ENCODE data around the gene RNF220. TPM values are rescaled to one million over a fixed set of nuclear protein-coding genes. Genes with fewer than 3 reads are reported as not detected.
A peak's percentile ranks its signal among the peaks of the same experiment; 100 is the strongest.

RNF220 gene
- polyA plus RNA-seq, 1 of the 3 experiments (the other 2 are of a cell fraction), result 83.7 TPM

DNA sequence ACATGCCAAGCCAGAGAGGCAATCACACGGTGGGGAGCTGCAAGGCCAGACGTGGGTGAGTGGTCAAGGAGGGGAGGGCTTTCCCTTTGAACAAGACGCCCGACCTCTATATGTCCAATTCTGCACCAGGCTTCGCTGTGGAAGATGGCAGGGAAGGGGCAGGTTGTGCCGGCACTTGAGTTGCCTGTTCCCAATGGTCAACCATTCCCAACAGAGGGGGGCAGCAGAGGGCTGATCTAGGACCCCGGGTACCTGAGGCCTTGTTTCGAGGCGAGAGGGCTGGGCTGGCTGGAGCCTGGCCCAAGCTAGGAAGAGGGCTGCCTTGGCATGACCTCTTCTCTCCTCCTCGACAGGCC, 204.3 kb downstream of the RNF220 start:
- Histone ChIP-seq H3F3A (replicated peaks; ENCODE audit: insufficient read depth) (no peaks in the 10 kb centered on the region), H3K4me2 (no peak overlapping the region), H3K9me3 (no peaks in the 10 kb centered on the region), H3K79me2 (ENCODE audit: insufficient read depth) (no peaks in the 10 kb centered on the region), H3K4me3 (ENCODE audit: low read depth in 2 of 2, low read length in 1 of 2) (no peak overlapping the region), H3K36me3 (replicated peaks in 1 of 2; ENCODE audit: control insufficient read depth in 1 of 2, insufficient read depth in 2 of 2, low read length in 1 of 2) (no peaks in the 10 kb centered on the region), H4K20me1 (ENCODE audit: insufficient read depth) (no peaks in the 10 kb centered on the region), H2AFZ (ENCODE audit: low read depth) (no peak overlapping the region), H3K9me2 (no peaks in the 10 kb centered on the region), H3K4me1 (ENCODE audit: control insufficient read depth in 1 of 2, insufficient read depth in 2 of 2, low read depth in 1 of 2, low read length in 1 of 2) (peaks cover 0 to 3% of the 10 kb centered on the region in 2 experiments; a peak in 2 of 4 replicates), H3K9ac (no peak overlapping the region), H3K27ac (ENCODE audit: low read depth in 2 of 2, low read length in 1 of 2) (no peak overlapping the region), H3K27me3 (ENCODE audit: insufficient read depth) (no peaks in the 10 kb centered on the region)
- POLR2A ChIA-PET, result interaction anchor here (0.6 to 1.5 kb wide), 3 partner anchors 44 to 121 kb away, joined by 3 read pairs; no protein-coding TSS in a partner anchor
- TF ChIP-seq, protein P1, sequence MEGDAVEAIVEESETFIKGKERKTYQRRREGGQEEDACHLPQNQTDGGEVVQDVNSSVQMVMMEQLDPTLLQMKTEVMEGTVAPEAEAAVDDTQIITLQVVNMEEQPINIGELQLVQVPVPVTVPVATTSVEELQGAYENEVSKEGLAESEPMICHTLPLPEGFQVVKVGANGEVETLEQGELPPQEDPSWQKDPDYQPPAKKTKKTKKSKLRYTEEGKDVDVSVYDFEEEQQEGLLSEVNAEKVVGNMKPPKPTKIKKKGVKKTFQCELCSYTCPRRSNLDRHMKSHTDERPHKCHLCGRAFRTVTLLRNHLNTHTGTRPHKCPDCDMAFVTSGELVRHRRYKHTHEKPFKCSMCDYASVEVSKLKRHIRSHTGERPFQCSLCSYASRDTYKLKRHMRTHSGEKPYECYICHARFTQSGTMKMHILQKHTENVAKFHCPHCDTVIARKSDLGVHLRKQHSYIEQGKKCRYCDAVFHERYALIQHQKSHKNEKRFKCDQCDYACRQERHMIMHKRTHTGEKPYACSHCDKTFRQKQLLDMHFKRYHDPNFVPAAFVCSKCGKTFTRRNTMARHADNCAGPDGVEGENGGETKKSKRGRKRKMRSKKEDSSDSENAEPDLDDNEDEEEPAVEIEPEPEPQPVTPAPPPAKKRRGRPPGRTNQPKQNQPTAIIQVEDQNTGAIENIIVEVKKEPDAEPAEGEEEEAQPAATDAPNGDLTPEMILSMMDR (IDR thresholded peaks at IDR 0.05), result peak; percentile 59
- TF ChIP-seq RAD21 (IDR thresholded peaks at IDR 0.05; ENCODE audit: low read length) (peak; percentile 78), CHD2 (IDR thresholded peaks at IDR 0.05; ENCODE audit: low read length, partially characterized antibody) (no peak), TEAD4 (IDR thresholded peaks at IDR 0.05; ENCODE audit: borderline replicate concordance, insufficient read depth) (no peak), NFIC (IDR thresholded peaks at IDR 0.05; ENCODE audit: borderline replicate concordance) (no peak), SMC3 (IDR thresholded peaks at IDR 0.05; ENCODE audit: low read depth, low read length) (peak; percentile 79), SIN3A (IDR thresholded peaks at IDR 0.05; ENCODE audit: borderline replicate concordance, low read depth, low read length) (no peak), RFX5 (IDR thresholded peaks at IDR 0.05; ENCODE audit: low read length) (no peak), EZH2phosphoT487 (IDR thresholded peaks at IDR 0.05; ENCODE audit: borderline replicate concordance, low read depth) (no peak), JUND (IDR thresholded peaks at IDR 0.05) (no peak), TCF12 (IDR thresholded peaks at IDR 0.05) (no peak), GATA2 (CRISPR knock-in tag; IDR thresholded peaks at IDR 0.05) (no peak), TAF1 (IDR thresholded peaks at IDR 0.05; ENCODE audit: borderline replicate concordance, low read depth, low read length) (no peak), MXI1 (IDR thresholded peaks at IDR 0.05; ENCODE audit: low read depth, low read length) (no peak), RCOR1 (IDR thresholded peaks at IDR 0.05; ENCODE audit: low read length) (no peak), GABPA (IDR thresholded peaks at IDR 0.05; ENCODE audit: low read depth) (no peak), FOXM1 (IDR thresholded peaks at IDR 0.05; ENCODE audit: low read depth) (no peak), EP300 (IDR thresholded peaks at IDR 0.05; ENCODE audit: borderline replicate concordance in 1 of 2, low read depth in 1 of 2, low read length in 1 of 2) (no peak), ELF1 (IDR thresholded peaks at IDR 0.05) (no peak), FOXJ3 (CRISPR knock-in tag; IDR thresholded peaks at IDR 0.05) (no peak), YY1 (IDR thresholded peaks at IDR 0.05; ENCODE audit: low read depth) (no peak)
- TF ChIP-seq, protein P2, sequence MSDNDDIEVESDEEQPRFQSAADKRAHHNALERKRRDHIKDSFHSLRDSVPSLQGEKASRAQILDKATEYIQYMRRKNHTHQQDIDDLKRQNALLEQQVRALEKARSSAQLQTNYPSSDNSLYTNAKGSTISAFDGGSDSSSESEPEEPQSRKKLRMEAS (IDR thresholded peaks at IDR 0.05; ENCODE audit: low read depth), result no peak
- TF ChIP-seq, protein P3, sequence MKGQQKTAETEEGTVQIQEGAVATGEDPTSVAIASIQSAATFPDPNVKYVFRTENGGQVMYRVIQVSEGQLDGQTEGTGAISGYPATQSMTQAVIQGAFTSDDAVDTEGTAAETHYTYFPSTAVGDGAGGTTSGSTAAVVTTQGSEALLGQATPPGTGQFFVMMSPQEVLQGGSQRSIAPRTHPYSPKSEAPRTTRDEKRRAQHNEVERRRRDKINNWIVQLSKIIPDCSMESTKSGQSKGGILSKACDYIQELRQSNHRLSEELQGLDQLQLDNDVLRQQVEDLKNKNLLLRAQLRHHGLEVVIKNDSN (IDR thresholded peaks at IDR 0.05; ENCODE audit: borderline replicate concordance, low read depth), result no peak
- TF ChIP-seq, protein P4, sequence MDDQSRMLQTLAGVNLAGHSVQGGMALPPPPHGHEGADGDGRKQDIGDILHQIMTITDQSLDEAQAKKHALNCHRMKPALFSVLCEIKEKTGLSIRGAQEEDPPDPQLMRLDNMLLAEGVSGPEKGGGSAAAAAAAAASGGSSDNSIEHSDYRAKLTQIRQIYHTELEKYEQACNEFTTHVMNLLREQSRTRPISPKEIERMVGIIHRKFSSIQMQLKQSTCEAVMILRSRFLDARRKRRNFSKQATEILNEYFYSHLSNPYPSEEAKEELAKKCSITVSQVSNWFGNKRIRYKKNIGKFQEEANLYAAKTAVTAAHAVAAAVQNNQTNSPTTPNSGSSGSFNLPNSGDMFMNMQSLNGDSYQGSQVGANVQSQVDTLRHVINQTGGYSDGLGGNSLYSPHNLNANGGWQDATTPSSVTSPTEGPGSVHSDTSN (IDR thresholded peaks at IDR 0.05), result no peak
- TF ChIP-seq, protein P5, sequence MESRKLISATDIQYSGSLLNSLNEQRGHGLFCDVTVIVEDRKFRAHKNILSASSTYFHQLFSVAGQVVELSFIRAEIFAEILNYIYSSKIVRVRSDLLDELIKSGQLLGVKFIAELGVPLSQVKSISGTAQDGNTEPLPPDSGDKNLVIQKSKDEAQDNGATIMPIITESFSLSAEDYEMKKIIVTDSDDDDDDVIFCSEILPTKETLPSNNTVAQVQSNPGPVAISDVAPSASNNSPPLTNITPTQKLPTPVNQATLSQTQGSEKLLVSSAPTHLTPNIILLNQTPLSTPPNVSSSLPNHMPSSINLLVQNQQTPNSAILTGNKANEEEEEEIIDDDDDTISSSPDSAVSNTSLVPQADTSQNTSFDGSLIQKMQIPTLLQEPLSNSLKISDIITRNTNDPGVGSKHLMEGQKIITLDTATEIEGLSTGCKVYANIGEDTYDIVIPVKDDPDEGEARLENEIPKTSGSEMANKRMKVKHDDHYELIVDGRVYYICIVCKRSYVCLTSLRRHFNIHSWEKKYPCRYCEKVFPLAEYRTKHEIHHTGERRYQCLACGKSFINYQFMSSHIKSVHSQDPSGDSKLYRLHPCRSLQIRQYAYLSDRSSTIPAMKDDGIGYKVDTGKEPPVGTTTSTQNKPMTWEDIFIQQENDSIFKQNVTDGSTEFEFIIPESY (IDR thresholded peaks at IDR 0.05; ENCODE audit: borderline replicate concordance, low read depth), result no peak
- TF ChIP-seq, protein P6, sequence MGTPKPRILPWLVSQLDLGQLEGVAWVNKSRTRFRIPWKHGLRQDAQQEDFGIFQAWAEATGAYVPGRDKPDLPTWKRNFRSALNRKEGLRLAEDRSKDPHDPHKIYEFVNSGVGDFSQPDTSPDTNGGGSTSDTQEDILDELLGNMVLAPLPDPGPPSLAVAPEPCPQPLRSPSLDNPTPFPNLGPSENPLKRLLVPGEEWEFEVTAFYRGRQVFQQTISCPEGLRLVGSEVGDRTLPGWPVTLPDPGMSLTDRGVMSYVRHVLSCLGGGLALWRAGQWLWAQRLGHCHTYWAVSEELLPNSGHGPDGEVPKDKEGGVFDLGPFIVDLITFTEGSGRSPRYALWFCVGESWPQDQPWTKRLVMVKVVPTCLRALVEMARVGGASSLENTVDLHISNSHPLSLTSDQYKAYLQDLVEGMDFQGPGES (IDR thresholded peaks at IDR 0.05; ENCODE audit: low read depth, low read length), result no peak
- 35% methylated on average over 6 of the region's 10 CpGs for WGBS (ENCODE audit: low lambda C conversion rate)
- peak; percentile 76 for DNase-seq
- CTCF ChIA-PET, result interaction anchor here (0.6 to 6.9 kb wide), 29 partner anchors 8 to 211 kb away, joined by 3 to 150 read pairs (median 5); partner anchors contain the start of genes ARMH1 and TMEM53

All from SK-N-SH (cell line).